ENCODE results near the gene BST2.

DNA sequence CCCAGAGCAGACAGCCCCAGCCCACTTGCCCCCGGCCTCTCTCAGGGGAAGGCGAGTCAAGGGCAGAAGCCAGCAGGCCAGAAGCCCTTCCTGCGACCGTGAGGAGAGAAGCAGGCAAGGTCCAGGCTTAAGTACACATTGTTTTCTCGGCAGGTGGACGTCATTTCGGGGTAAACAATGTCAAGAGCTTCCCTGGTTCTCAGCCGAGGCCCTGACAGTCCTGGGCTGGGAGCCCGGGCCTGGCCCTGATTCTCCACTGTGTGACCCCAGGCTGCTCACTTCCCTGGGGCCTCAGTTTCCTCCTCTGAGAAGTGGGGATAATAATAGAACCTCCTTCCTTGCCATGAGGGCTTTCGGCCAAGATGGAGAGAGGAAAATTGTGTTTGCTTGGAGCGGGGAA is 47.7 kb downstream of the BST2 start:
- TF ChIP-seq, protein P1, sequence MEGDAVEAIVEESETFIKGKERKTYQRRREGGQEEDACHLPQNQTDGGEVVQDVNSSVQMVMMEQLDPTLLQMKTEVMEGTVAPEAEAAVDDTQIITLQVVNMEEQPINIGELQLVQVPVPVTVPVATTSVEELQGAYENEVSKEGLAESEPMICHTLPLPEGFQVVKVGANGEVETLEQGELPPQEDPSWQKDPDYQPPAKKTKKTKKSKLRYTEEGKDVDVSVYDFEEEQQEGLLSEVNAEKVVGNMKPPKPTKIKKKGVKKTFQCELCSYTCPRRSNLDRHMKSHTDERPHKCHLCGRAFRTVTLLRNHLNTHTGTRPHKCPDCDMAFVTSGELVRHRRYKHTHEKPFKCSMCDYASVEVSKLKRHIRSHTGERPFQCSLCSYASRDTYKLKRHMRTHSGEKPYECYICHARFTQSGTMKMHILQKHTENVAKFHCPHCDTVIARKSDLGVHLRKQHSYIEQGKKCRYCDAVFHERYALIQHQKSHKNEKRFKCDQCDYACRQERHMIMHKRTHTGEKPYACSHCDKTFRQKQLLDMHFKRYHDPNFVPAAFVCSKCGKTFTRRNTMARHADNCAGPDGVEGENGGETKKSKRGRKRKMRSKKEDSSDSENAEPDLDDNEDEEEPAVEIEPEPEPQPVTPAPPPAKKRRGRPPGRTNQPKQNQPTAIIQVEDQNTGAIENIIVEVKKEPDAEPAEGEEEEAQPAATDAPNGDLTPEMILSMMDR (IDR thresholded peaks at IDR 0.05; ENCODE audit: insufficient read depth, low read depth, low read length) = no peak
- no peak for TF ChIP-seq EZH2 (IDR thresholded peaks at IDR 0.05; ENCODE audit: insufficient read depth, low read length)
